Posterior cingulate gyrus (tissue), 11 donors: ENCODE measurements around the gene RTN4R.

Experiments
- DNase-seq, 10 donors: peaks; one replicate each; pipeline versions ENCODE4 v3.0.0 to v3.0.0-alpha.2; 2020 to 2021; ENCODE audit warnings: mixed read lengths in 3 of 10
- intact Hi-C: fragments of 100-400 bp; cut with DNase I; formaldehyde crosslinking; loops from one replicate; pipeline ENCODE4 v1.15.1; 2023

Gene RTN4R

DNA sequence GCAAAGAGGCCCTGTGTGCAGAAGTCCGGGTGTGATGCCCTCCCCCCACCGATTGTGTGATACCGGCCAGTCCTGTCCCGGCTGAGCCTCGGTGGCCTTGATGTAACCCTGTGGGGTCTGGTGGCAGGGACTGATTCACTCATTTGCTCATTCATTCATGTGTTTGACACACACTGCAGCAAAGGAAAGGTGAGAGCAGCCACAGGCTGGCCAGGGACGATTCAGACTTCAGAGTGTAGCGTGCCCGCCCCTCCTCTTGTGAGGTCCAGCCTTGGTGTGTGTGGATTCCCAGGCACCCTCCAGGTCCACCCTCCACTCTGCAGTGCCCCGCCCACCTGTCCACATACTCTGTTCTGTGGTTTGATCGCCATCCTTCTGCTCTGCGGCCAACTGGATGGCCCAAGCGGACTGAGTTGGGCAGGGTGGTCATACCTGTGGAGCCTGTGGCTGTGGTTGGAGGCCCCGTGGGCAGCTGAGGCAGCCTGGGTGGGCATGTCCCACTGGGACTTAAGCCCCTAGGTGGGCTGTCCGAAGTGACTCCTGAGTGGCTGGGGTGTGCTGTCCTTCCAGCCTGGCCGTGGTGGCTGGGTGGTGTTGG is 59.3 kb downstream of the RTN4R start:
- intact Hi-C loops = no loop called here
- no peak for DNase-seq

DNA sequence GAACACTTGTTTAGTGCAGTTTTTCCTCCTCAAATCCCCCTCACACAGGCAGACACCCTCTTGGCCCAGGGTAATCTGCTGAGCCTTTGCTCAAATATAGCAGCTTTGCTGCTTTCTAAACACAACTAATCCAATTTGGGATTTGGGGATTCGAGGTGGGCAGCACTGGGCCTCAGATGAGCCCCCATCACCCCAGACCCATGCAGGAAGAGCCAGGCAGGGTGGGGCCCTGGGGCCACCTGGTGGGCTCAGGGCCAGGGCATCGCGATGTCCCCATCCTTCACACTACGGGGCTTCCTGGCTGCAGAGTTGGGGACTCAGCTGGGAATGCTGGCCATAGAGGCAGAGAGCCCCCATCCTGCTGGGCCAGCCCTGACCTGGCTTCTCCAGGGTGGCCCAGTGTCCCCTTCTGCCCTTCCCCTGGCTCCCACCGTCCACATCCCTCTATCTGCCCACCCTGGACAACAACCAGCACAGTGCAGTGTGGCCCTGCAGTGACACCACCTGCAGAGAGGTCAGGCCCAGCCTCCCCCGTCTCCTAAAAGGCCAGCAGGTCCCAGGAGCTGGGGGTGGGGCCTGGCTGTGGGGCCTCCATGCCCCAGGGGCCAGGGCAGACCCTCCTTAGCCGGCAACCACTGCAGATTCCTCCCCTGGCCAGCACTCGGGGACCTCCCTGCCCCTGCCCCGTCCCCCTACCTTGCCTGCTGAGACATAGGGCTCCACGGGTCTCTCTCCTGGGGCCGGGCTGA is 60.7 kb downstream of the RTN4R start:
- intact Hi-C loops = no loop called here
- no peak for DNase-seq

DNA sequence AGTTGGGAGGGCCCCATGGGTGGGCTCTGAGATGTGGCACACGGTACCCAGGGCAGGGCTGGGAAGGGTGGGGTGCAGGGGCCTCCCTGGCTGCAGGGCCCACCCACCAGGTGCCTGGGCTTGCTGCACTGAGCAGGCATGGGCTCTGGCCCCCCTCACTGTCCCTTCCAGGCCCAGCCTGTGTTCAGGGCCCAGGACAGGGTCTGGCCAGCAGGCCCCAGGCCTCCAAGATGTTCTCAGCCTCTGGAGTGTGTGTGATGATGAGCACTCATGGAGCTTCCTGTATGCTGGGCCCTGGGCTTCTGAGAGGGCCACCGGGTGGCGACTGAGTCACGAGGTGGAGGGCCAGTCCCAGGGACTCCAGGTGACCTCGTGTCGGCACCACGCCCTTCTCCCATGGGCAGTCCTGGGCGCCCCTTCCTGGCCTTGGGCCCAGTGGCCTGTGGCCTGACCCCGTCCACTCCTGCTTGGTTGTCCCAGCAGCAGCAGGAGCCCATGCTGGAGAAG is 61.4 kb downstream of the RTN4R start:
- intact Hi-C loops = no loop called here
- DNase-seq = no peak

DNA sequence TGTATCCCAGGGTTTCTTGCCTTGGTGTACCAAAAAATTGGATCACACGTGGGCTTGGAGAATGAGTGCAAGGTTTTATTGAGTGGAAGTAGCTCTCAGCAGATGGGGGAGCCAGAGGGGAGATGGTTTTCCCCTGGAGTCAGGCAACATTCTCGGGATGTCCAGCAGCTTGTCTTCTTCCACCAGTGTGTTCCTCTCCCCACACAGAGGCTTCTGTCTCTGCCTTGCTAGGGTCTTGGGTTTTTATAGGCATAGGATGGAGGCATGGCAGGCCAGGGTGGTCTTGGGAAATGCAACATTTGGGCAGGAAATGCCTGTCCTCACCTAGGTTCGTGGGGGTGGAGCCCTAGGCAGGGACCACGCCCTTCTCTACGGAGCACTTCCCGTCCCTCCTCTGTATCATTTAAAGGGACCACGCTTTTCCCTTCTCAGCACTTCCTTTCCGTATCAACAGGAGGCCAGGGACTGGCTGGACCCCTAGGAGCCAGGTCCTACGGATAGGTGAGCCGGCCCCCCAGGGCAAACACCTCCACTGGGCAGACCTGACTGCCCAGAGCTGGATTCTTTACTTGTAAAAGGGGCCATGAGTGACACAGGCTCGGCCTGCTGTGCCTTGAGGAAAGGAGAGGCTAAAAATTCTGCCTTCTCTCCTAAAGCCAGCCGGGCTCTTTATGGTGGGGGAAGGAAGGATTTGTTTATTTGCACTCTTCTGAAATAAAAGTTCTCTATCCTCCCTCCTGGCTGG is 62.0 kb downstream of the RTN4R start:
- intact Hi-C loops = no loop called here
- peak in 1 of 10 donors; percentile 15 for DNase-seq

DNA sequence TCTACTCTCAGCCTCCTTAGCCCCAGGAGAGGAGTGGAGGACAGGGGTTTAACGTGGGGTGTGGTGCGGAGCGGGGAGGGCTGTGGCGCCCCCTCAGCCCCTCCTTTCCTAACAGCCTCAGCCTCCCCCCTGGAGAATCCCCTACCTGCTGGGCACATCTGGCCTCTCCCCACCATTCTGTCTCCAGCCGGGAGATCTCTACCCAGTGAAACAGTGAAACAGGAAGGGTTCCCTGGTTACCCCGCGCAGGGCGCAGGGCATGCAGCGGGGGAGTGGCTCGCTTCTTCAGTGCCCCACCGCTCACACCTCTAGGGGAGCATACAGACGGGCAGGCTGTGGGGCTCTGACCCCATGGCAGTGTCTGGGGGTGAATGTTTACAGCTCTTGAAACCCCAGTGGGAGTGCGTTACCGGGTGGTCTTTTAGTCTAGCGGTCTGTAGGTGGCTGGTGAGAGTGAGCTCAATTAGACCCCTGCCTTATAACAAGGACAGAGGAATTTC is 62.6 kb downstream of the RTN4R start:
- DNase-seq = no peak
- intact Hi-C loops = no loop called here

DNA sequence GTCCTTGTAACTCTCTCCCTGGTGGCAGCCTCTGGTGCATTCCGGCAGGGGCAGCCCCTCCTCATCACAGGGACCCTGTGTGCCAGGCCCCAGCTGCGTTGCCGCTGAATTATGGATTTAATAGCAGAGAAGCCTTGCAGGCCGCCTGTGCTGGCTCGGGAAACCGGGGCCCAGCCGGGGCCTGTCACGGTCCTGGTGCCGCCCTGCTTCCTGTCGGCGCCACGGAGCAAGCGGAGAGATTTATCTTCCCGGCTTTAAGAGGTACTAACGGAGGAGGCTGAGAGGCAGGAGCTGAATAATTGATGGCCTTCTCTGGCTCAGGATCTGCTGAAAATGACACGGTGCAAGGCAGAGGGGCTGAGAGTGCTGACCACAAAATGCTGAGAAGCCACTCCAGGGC is 63.3 kb downstream of the RTN4R start:
- no peak for DNase-seq
- intact Hi-C loops = no loop called here

DNA sequence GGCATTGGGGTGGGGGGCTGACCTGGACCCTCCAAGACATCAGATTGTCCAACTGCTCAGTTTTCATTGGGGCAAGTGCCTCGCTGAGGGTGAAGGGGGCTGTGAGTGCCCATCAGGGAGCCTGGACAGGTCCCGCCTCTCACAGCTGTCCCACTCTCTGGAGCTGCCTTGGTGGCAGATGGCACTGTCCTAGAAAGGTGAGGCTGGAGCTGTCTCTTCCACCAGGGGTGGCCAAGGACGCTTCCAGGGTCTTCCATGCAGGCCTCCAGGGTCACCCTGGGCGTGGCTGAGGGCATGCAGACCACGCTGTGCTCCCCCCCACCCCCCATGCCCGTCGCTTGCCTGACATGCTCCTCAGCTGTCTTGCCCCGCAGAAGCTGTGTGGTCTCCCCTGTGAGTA is 63.8 kb downstream of the RTN4R start:
- intact Hi-C loops = no loop called here

DNA sequence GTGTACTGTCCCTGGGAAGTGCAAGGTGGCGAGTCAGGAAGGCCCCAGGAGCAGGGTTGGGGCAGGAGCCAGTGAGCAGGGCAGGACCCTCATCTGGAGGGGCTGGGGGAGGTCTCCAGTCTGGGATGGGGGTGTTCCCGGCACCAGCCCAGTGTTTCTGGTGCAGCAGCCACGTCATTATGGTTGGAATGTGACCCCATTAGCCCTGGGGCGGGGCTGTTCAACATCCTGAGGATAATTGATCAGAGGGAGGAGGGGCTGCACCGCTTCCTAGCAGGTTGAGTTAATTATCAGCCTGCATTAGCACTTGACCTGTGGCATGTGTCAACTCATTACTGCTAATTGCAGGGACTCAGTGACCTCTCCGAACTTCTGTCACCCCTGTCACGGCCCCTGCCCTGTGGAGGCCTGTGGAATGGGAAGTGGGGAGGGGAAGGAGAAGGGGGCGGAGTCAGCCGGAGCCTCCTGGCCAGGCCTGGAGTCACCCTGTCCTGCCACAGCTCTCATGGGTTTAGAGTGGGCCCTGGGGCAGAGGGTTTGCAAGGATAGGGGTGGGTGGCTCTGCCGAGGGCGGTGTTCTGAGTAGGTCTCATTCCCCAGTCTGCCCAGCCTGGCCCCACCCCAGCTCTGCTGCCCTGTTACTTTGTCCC is 64.4 kb downstream of the RTN4R start:
- no peak for DNase-seq
- intact Hi-C loops = no loop called here

More for the DNA sequence above, 63.8 kb downstream of the RTN4R start:
- DNase-seq = no peak

DNA sequence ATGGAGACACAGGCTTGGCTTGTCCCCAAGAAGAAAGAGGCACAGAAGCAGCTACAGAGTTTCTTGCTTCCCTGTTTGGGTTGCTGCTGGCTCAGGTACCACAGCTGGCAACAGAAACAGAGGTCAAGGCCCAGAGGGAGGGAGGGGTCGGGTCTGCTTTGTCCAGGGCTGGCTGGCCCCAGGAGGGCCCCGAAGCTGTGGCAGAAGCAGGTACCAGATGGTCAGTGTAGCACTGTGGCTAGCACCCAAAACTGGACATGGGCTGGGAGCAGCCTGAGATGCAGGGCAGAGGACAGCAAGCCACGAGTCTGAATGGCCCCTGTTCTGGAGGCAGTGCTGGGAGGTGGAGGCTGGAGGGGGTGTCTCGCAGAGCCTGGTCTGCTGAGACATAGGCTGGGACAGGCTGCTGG is 65.0 kb downstream of the RTN4R start:
- intact Hi-C loops = no loop called here

DNA sequence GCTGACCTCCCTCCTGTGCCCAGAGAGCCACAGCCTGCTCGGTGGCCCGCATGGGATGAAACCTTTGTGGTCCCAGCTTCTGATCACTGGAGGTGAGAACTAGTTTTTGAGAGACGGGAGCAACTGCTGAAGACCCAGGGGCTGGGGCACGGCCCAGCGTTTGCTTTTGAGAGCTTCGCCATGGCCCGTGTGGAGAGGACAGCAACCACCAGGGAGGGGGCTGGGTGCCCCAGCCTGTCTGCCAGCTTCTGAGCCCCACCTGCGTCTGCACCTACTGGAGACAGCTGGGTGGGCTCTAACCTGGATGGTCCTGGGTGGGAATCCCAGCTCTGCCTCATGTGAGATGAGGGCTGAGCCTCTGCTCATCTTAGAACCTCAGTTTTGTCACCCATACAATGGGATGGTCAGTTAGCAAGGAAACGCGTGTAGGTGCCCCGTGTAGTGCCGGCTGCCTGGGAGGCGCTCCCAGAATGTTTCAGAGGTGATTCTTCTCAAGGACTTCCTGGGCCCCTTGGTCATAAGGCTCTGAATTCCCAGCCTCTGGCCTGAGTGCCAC is 66.2 kb downstream of the RTN4R start:
- DNase-seq = no peak
- intact Hi-C loops = no loop called here

More for the DNA sequence above, 65.0 kb downstream of the RTN4R start:
- DNase-seq = no peak

DNA sequence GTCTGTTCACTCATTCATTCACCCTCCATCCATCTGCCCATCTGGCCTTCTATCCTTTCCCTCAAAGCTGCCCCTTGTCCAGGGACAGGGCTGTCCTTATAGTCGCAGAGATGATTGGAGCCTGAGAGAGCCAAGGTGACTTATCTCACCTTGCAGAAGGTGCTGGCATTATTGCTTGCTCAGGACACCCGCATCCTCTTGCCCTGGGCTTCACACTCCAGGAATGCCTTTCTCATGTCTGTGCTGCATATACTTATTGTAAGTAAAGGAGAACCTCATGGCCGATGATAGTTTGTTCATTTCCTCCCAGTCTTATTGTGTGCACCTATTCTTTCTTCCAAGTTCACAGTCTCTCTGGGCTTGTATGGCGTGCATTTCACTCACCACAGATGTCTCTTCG is 68.2 kb downstream of the RTN4R start:
- DNase-seq = no peak
- intact Hi-C loops = no loop called here

DNA sequence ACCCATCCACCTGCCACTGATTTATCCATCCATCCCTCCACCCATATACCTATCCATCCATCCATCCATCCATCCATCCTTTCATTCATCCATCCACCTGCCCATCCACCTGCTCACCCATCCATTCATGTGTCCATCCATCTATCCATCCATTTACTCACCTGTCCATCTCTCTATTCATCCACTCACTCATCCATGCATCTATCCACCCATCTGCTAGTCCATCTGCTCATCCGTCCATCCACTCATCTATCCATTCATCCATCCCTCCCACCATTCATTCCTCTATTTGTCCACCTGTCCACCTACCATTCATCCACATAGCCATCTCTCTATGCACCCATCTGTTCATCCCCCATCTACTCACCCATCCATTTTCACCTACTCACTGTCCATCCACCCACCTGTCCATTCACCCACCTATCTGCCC is 68.7 kb downstream of the RTN4R start:
- intact Hi-C loops = no loop called here
- no peak for DNase-seq

DNA sequence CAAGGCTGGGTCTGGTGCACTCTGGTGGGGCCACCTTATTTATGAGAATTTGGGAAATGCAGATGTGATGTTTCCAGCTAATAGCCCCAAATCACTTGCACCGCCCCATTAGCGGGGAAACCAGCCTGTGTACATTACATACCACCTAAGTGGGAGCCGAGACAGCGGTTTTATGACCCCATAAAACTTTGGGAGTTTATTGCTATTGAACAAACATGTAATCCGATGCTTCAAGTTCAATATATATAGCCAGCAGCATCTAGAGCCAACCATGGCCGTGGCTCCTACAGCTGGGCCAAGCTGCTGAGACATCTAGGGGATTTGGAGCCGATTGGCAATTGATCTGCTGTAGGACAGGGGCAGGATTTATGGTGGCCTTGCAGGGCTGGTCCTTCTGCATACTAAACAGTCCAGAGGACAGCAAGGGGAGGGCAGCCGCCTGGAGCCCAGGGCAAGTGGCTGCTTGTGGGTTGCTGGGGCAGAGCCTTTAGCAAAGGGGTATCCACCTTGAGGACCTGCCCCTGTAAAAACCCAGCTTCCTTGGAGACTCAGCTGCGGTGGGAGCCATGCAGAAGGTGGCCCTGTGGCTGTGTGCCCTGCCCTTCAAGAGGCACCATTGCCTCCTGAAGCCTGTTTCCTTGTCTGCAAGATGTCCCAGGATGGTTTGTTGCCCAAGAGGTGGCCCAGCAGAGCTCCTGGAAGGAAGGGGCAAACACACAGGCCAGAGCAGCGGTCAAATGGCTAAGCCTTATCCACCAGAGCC is 69.4 kb downstream of the RTN4R start:
- intact Hi-C loops = no loop called here
- no peak for DNase-seq

DNA sequence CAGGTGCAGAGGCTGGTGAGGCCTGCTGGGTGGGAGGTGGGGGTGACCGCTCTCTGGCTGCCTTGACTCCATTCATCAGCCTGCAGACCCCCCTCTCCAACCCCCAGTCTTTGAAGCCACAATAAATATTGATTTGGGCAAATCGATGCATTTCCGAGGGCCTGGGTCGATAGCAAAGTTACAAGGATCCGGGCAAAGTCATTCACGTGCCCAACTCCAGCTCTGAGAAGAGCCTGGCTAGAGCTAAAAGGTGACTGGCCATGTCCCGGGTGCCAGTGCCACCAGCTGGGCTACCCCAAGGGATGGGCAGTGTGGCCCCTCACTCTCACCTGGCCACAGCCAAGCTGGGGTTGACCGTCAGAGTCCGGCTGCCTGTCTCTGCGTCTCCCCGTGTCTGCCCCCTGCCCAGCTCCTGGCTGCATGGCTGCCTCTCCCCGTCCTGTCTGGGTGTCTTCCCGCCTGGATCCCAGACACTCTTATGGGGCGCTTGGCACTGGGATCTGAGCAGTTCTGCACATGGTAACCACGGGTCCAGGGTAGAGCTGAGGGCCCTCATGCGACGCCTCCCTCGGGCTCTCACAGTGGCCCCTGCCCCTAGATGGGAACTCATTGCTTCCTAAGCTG is 70.6 kb downstream of the RTN4R start:
- no peak for DNase-seq
- intact Hi-C loops = no loop called here

DNA sequence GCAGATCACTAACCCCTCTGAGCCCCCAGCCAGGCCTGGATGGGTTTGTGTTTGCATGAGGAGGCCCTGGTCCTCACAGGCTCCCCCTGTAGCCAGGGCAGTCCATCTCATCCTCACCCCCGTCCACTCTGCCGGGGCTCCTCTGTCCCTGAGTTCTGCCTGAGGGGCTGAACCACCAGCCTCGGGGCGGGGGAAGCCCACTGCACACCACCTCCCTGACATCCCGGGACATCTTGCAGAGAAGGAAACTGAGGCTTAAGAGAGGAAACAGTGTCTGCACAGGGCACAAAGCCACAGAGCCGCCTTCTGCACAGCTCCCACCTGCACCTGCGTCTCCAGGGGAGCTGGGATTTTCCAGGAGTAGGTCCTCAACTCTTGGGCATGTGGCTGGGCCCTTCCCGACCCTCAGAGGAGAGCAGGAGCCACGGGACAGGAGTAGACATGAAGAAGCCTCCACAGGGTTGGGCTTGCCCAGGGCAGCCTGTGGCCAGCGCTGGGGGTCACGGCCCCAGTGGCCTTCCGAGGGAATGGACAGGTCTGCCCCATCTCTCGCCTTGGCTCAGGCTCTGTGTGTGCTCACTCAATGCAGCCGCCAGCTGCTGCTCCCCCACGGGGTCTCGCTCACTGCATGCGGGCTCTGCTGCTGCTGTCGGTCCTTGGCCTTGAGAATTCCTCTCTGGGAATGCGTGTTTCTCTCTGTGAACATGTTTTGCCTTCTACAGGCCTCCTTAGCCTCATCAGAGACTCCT is 71.8 kb downstream of the RTN4R start:
- intact Hi-C loops = no loop called here
- no peak for DNase-seq

DNA sequence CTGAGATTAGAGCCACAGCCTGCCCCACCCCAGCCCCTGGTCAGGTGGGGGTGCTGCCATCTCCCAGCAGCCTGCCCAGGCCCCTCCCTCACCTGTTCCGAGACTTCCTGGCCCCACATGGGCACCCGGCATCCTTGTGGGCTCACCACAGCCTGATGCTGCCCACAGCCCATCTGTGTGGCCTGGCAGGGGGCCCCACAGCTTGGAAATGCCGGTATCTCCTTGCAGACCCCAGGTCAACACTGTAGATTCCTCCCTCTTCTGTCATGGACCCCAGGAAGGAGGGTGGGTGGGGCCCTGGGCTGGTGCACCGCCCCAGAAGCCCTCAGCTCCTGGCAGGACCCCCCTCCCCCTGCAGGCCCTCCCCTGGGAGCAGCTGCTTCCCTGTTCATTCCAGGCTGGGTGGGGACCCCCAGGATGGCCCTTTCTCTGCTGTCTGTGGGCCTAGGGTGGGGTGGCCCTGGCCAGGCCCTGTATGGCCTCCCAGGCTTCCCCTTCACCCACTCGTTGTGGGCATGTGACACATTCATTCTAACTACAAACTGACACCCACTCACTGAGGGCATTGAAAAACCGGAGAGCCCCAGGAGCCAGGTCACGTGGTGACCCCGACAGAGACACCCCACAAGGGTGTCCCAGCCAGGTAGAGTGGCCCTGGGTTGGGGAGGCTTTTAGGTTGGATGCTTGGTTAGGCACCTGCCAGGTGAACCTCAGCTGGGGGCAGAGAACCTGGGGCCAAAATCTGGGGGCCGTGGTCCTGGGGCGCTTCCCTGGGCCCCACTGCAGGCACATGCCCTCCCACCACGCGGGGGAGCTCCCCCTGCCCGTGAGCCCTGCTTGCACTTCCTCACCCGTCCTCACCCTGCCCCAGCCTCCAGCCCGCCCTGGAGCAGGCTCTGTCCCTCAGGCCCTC is 73.2 kb downstream of the RTN4R start:
- intact Hi-C loops = no loop called here
- no peak for DNase-seq

DNA sequence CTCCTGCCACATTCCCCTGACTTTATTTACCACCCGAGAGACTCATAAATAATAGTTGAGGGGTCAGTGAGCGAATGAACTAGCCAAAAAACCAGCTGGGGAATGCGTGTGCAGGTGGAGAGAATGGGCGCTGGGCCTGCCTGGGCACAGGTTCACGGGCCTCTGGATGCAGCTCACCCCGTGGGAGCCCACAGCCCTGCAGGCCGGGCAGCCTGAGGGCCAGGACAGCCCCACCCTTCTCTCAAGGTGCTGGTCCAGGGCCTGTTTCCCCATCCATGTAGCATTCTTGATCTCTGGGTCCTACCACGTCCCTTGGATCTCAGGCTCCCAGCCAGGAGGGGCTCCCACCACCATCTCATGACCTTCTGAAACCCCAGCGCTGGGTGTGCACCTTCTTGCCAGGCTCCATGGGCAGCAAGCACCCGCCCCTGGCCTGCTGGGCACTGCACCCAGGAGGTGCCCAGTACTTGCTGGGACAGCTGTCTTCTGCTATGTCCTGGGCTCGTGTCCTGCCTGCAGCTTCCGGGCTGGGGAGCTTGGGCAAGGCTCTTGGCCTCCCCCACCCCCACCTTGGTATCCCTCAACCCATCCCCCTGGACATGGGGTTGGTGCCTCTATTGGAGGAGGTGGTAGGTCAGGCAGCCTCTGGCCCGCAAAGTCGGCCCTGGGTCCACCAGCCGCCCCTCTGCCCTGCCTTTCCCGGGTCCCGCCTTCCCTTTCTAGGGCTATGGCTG is 74.2 kb downstream of the RTN4R start:
- DNase-seq = no peak
- intact Hi-C loops = no loop called here
